ENCODE results near the gene NTM. TPM values are rescaled to one million over a fixed set of nuclear protein-coding genes. Genes with fewer than 3 reads are reported as not detected.
"Not testable (repeated sequence)": the region's sequence is repeated elsewhere in the genome, so short reads cannot be mapped to it uniquely, and the experiment has no call there.

NTM gene
- total RNA-seq, 1 experiment from 2014 or later: 9.9 TPM

- H3K4me2 ChIP-seq (ENCODE audit: insufficient read depth, insufficient read length, low read length): no peak overlapping the region
- no peak for TF ChIP-seq CTCF (conservative IDR thresholded peaks at IDR 0.05)
- no peak overlapping the region for H2BK20ac ChIP-seq (ENCODE audit: low read depth, low read length, poor library complexity, severe bottlenecking)
- H2AK5ac ChIP-seq (ENCODE audit: insufficient read length, low read length): no peak overlapping the region
- H3T11ph ChIP-seq (ENCODE audit: low read length): no peak overlapping the region
- H3K79me2 ChIP-seq (ENCODE audit: insufficient read depth, low read length): no peaks in the 10 kb centered on the region
- H3K14ac ChIP-seq (ENCODE audit: insufficient read depth, low read length): no peak overlapping the region
- H4K20me1 ChIP-seq (ENCODE audit: control insufficient read depth, insufficient read depth, insufficient read length): no peaks in the 10 kb centered on the region
- no peaks in the 10 kb centered on the region for H3K79me1 ChIP-seq (ENCODE audit: insufficient read depth, low read depth, low read length, poor library complexity, severe bottlenecking)
- H3K27ac ChIP-seq (ENCODE audit: insufficient read length, low read depth, low read length): no peak overlapping the region
- Mint-ChIP-seq H3K27me3 (ENCODE audit: low read depth) (no peaks in the 10 kb centered on the region; the same call in none of the 2 replicates), H3K4me3 (no peak overlapping the region), H3K4me1 (peaks cover 17 to 24% of the 10 kb centered on the region in 2 experiments), H3K36me3 (ENCODE audit: insufficient read depth in 1 of 3, low read depth in 3 of 3) (peaks cover 7 to 22% (median 21%) of the 10 kb centered on the region in 3 experiments), H3K27ac (peak overlapping the region in 1 of 3 experiments; percentile 39; a peak in 1 of 7 replicates), H3K9me3 (peaks cover 16 to 21% of the 10 kb centered on the region in 2 experiments; a peak in 4 of 5 replicates)
- no peak for DNase-seq
- no peak overlapping the region for H4K5ac ChIP-seq (ENCODE audit: insufficient read length, low read depth, low read length)
- H2BK12ac ChIP-seq (ENCODE audit: insufficient read length, low read depth, low read length): no peak overlapping the region
- no peak overlapping the region for H2BK5ac ChIP-seq (ENCODE audit: insufficient read length, low read length)
- H3K4ac ChIP-seq (ENCODE audit: low read depth, low read length): no peak overlapping the region
- H3K9me3 ChIP-seq (ENCODE audit: control insufficient read depth, low read depth, low read length): no peaks in the 10 kb centered on the region
- H4K8ac ChIP-seq (replicated peaks; ENCODE audit: insufficient read length, low read depth, low read length): no peak overlapping the region
- H3K23ac ChIP-seq (ENCODE audit: insufficient read length, low read depth, low read length): no peak overlapping the region
- H2AFZ ChIP-seq (ENCODE audit: low read length): no peak overlapping the region
- whole genome bisulfite sequencing (ENCODE audit: extremely low coverage, insufficient read length, low lambda C conversion rate): no CpG with 5 or more reads among the region's 8 CpGs
- H3K27me3 ChIP-seq (ENCODE audit: insufficient read depth, low read length): no peaks in the 10 kb centered on the region
- H4K91ac ChIP-seq (ENCODE audit: insufficient read length, low read depth, low read length): no peak overlapping the region
- H3K4me1 ChIP-seq (ENCODE audit: insufficient read depth, low read length): no peaks in the 10 kb centered on the region
- no peak overlapping the region for H3K18ac ChIP-seq (ENCODE audit: insufficient read length, low read depth, low read length)
- no peak overlapping the region for H2BK120ac ChIP-seq (ENCODE audit: low read depth, low read length, poor library complexity, severe bottlenecking)
- H2BK15ac ChIP-seq (ENCODE audit: low read depth, low read length): no peak overlapping the region
- no peaks in the 10 kb centered on the region for H3K23me2 ChIP-seq (ENCODE audit: insufficient read length, low read depth, low read length, poor library complexity, severe bottlenecking)
- no peak overlapping the region for H3K56ac ChIP-seq (ENCODE audit: insufficient read length, low read depth, low read length)
- no peak overlapping the region for H3K9ac ChIP-seq (ENCODE audit: extremely low read depth, insufficient read length, low read length)
Measured at GRCh38 chr11:132318421-132319157, 948.2 kb downstream of the NTM start.

- H4K91ac ChIP-seq (ENCODE audit: insufficient read length, low read depth, low read length); H2BK12ac ChIP-seq (ENCODE audit: insufficient read length, low read depth, low read length); H3K27ac ChIP-seq (ENCODE audit: insufficient read length, low read depth, low read length); H3K4me3 Mint-ChIP-seq; H2BK5ac ChIP-seq (ENCODE audit: insufficient read length, low read length); H3K9ac ChIP-seq (ENCODE audit: extremely low read depth, insufficient read length, low read length); H4K20me1 ChIP-seq (ENCODE audit: control insufficient read depth, insufficient read depth, insufficient read length); H3K56ac ChIP-seq (ENCODE audit: insufficient read length, low read depth, low read length); H3K27ac Mint-ChIP-seq; H3K23me2 ChIP-seq (ENCODE audit: insufficient read length, low read depth, low read length, poor library complexity, severe bottlenecking); H4K8ac ChIP-seq (replicated peaks; ENCODE audit: insufficient read length, low read depth, low read length); H3T11ph ChIP-seq (ENCODE audit: low read length); H2AK5ac ChIP-seq (ENCODE audit: insufficient read length, low read length); H2BK15ac ChIP-seq (ENCODE audit: low read depth, low read length); H3K4ac ChIP-seq (ENCODE audit: low read depth, low read length); H3K27me3 ChIP-seq (ENCODE audit: insufficient read depth, low read length); H3K9me3 ChIP-seq (ENCODE audit: control insufficient read depth, low read depth, low read length); H4K5ac ChIP-seq (ENCODE audit: insufficient read length, low read depth, low read length); H3K27me3 Mint-ChIP-seq (ENCODE audit: low read depth); H3K79me2 ChIP-seq (ENCODE audit: insufficient read depth, low read length); H3K4me2 ChIP-seq (ENCODE audit: insufficient read depth, insufficient read length, low read length); H2BK120ac ChIP-seq (ENCODE audit: low read depth, low read length, poor library complexity, severe bottlenecking); H2BK20ac ChIP-seq (ENCODE audit: low read depth, low read length, poor library complexity, severe bottlenecking); H3K23ac ChIP-seq (ENCODE audit: insufficient read length, low read depth, low read length); H3K4me1 ChIP-seq (ENCODE audit: insufficient read depth, low read length); H2AFZ ChIP-seq (ENCODE audit: low read length); H3K79me1 ChIP-seq (ENCODE audit: insufficient read depth, low read depth, low read length, poor library complexity, severe bottlenecking); H3K18ac ChIP-seq (ENCODE audit: insufficient read length, low read depth, low read length); H3K14ac ChIP-seq (ENCODE audit: insufficient read depth, low read length): not testable (repeated sequence)
- peaks cover 16 to 21% of the 10 kb centered on the region in 2 experiments; a peak in 4 of 5 replicates for H3K9me3 Mint-ChIP-seq
- peaks cover 7 to 21% (median 21%) of the 10 kb centered on the region in 3 experiments for H3K36me3 Mint-ChIP-seq (ENCODE audit: insufficient read depth in 1 of 3, low read depth in 3 of 3)
- peaks cover 17 to 24% of the 10 kb centered on the region in 2 experiments for H3K4me1 Mint-ChIP-seq
- no CpG with 5 or more reads among the region's 6 CpGs for WGBS (ENCODE audit: extremely low coverage, insufficient read length, low lambda C conversion rate)
- DNase-seq: peak; percentile 36
Measured at GRCh38 chr11:132319419-132319818, 949.0 kb downstream of the NTM start.
